ENCODE data around the gene WDR73.

The WDR73 gene

GRCh38 chr15:84598250-84598649 is 55.8 kb downstream of the WDR73 start:
- TF ChIP-seq SIN3A (IDR thresholded peaks at IDR 0.05; ENCODE audit: borderline replicate concordance, insufficient read depth, low read length) (no peak), FOXP2 (optimal IDR thresholded peaks at IDR 0.05; ENCODE audit: borderline replicate concordance, extremely low read depth, extremely low read length, insufficient read depth) (no peak), TAF1 (IDR thresholded peaks at IDR 0.05; ENCODE audit: borderline replicate concordance, insufficient read depth, low read length) (no peak), REST (IDR thresholded peaks at IDR 0.05; ENCODE audit: insufficient read depth in 1 of 2, low read depth in 2 of 2, low read length in 2 of 2) (no peak), POLR2AphosphoS5 (IDR thresholded peaks at IDR 0.05; ENCODE audit: low read depth, low read length) (no peak)

DNA sequence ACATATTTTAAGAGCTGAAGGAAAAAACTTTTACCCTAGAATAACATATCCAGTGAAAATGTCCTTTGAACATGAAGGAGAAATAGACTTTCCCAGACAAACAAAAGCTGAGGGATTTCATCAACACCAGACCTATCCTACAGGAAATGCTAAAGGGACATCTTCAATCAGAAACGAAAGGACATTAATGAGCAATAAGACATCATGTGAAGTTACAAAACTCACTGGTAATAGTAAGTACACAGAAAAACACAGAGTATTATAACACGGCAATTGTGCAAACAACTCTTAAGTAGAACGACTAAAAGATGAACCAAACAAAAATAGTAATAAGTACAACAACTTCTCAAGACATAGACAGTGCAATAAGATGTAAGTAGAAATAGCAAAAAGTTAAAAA is 56.8 kb downstream of the WDR73 start:
- no peak for TF ChIP-seq SIN3A (IDR thresholded peaks at IDR 0.05; ENCODE audit: borderline replicate concordance, insufficient read depth, low read length)
- no peak for TF ChIP-seq TAF1 (IDR thresholded peaks at IDR 0.05; ENCODE audit: borderline replicate concordance, insufficient read depth, low read length)
- TF ChIP-seq POLR2AphosphoS5 (IDR thresholded peaks at IDR 0.05; ENCODE audit: low read depth, low read length): no peak

GRCh38 chr15:84595660-84596059 is 58.4 kb downstream of the WDR73 start:
- TF ChIP-seq REST (IDR thresholded peaks at IDR 0.05; ENCODE audit: insufficient read depth in 1 of 2, low read depth in 2 of 2, low read length in 2 of 2) (no peak), POLR2AphosphoS5 (IDR thresholded peaks at IDR 0.05; ENCODE audit: low read depth, low read length) (no peak), SIN3A (IDR thresholded peaks at IDR 0.05; ENCODE audit: borderline replicate concordance, insufficient read depth, low read length) (no peak), FOXP2 (optimal IDR thresholded peaks at IDR 0.05; ENCODE audit: borderline replicate concordance, extremely low read depth, extremely low read length, insufficient read depth) (no peak), TAF1 (IDR thresholded peaks at IDR 0.05; ENCODE audit: borderline replicate concordance, insufficient read depth, low read length) (no peak)

GRCh38 chr15:84594617-84595290 is 59.3 kb downstream of the WDR73 start:
- no peak for TF ChIP-seq POLR2AphosphoS5 (IDR thresholded peaks at IDR 0.05; ENCODE audit: low read depth, low read length)
- TF ChIP-seq TAF1 (IDR thresholded peaks at IDR 0.05; ENCODE audit: borderline replicate concordance, insufficient read depth, low read length): no peak
- no peak for TF ChIP-seq SIN3A (IDR thresholded peaks at IDR 0.05; ENCODE audit: borderline replicate concordance, insufficient read depth, low read length)
- no peak for TF ChIP-seq FOXP2 (optimal IDR thresholded peaks at IDR 0.05; ENCODE audit: borderline replicate concordance, extremely low read depth, extremely low read length, insufficient read depth)
- no peak for TF ChIP-seq REST (IDR thresholded peaks at IDR 0.05; ENCODE audit: insufficient read depth in 1 of 2, low read depth in 2 of 2, low read length in 2 of 2)

DNA sequence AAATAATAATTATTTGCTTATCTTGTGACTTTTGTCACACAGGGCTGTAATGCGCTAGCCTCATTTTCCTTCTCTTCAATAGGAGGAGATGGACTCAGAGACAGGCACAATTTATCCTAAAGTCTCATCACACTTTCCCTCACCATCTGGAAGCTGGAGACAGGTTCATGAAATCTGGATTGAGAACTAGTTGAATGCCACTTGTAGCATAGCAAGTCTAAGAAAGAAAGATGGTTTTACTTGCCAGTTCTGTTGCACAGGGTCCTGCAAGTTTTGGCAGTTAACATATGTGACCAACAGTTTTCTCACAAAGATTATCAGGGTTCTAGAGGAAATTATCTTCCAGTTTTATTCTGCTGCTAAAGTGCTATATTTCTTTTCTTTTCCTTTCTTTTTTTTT is 62.3 kb downstream of the WDR73 start:
- TF ChIP-seq TAF1 (IDR thresholded peaks at IDR 0.05; ENCODE audit: borderline replicate concordance, insufficient read depth, low read length): no peak
- no peak for TF ChIP-seq REST (IDR thresholded peaks at IDR 0.05; ENCODE audit: insufficient read depth in 1 of 2, low read depth in 2 of 2, low read length in 2 of 2)
- no peak for TF ChIP-seq FOXP2 (optimal IDR thresholded peaks at IDR 0.05; ENCODE audit: borderline replicate concordance, extremely low read depth, extremely low read length, insufficient read depth)
- TF ChIP-seq POLR2AphosphoS5 (IDR thresholded peaks at IDR 0.05; ENCODE audit: low read depth, low read length): no peak
- no peak for TF ChIP-seq SIN3A (IDR thresholded peaks at IDR 0.05; ENCODE audit: borderline replicate concordance, insufficient read depth, low read length)
